Measurements from ENCODE around the gene SPEN.
"Not testable (repeated sequence)": the region's sequence is repeated elsewhere in the genome, so short reads cannot be mapped to it uniquely, and the experiment has no call there.

Gene SPEN

GRCh38 chr1:15843826-15844572 is 3.5 kb upstream of the SPEN start:
- H3K79me2 ChIP-seq (ENCODE audit: insufficient read depth, low read length), result peaks cover 50% of the 10 kb centered on the region
- H3K9ac ChIP-seq (ENCODE audit: low read depth, low read length, poor library complexity, severe bottlenecking), result peak overlapping the region; percentile 37
- H2AFZ ChIP-seq (ENCODE audit: low read length), result no peak overlapping the region

GRCh38 chr1:15846056-15846455 is 1.5 kb upstream of the SPEN start:
- H3F3A ChIP-seq (ENCODE audit: low read depth); H3K36me3 ChIP-seq (ENCODE audit: insufficient read depth, low read length); H3K27me3 ChIP-seq (ENCODE audit: insufficient read depth, low read length, poor library complexity, severe bottlenecking); H2AFZ ChIP-seq (ENCODE audit: low read length); H3K9me2 ChIP-seq (replicated peaks; ENCODE audit: low read depth, low read length); H3K9me3 ChIP-seq (ENCODE audit: insufficient read depth, low read depth, low read length): not testable (repeated sequence)
- Histone ChIP-seq H4K20me1 (ENCODE audit: insufficient read depth, low read length, poor library complexity, severe bottlenecking) (peaks cover 15% of the 10 kb centered on the region), H3K79me2 (ENCODE audit: insufficient read depth, low read length) (peaks cover 70% of the 10 kb centered on the region), H3K9ac (ENCODE audit: low read depth, low read length, poor library complexity, severe bottlenecking) (peak overlapping the region; percentile 84), H3K4me2 (ENCODE audit: low read depth, low read length, poor library complexity, severe bottlenecking) (peak overlapping the region; percentile 59), H3K4me1 (ENCODE audit: insufficient read depth, low read length, poor library complexity, severe bottlenecking) (peaks cover 39% of the 10 kb centered on the region), H3K4me3 (ENCODE audit: low read length, poor library complexity, severe bottlenecking) (peak overlapping the region; percentile 93)

More at GRCh38 chr1:15843826-15844572, 3.5 kb upstream of the SPEN start:
- peak overlapping the region; percentile 59 for H3K4me2 ChIP-seq (ENCODE audit: low read depth, low read length, poor library complexity, severe bottlenecking)
- no peaks in the 10 kb centered on the region for H3K27me3 ChIP-seq (ENCODE audit: insufficient read depth, low read length, poor library complexity, severe bottlenecking)
- H4K20me1 ChIP-seq (ENCODE audit: insufficient read depth, low read length, poor library complexity, severe bottlenecking), result peaks cover 6% of the 10 kb centered on the region
- no peak for TF ChIP-seq EZH2phosphoT487 (IDR thresholded peaks at IDR 0.05; ENCODE audit: borderline replicate concordance)
- no peak for TF ChIP-seq CTCF (conservative IDR thresholded peaks at IDR 0.05; ENCODE audit: low read length)
- no peaks in the 10 kb centered on the region for H3K36me3 ChIP-seq (ENCODE audit: insufficient read depth, low read length)
- no peaks in the 10 kb centered on the region for H3K9me3 ChIP-seq (ENCODE audit: insufficient read depth, low read depth, low read length)
- peaks cover 28% of the 10 kb centered on the region for H3K4me1 ChIP-seq (ENCODE audit: insufficient read depth, low read length, poor library complexity, severe bottlenecking)
- peak overlapping the region; percentile 93 for H3K4me3 ChIP-seq (ENCODE audit: low read length, poor library complexity, severe bottlenecking)
- H3F3A ChIP-seq (ENCODE audit: low read depth), result peaks cover 8% of the 10 kb centered on the region; the same call in 1 of the 2 replicates
- H3K9me2 ChIP-seq (replicated peaks; ENCODE audit: low read depth, low read length), result no peaks in the 10 kb centered on the region

GRCh38 chr1:15847893-15848142 is 311 bp downstream of the SPEN start:
- no peak overlapping the region; the same call in 1 of the 2 replicates for H2AFZ ChIP-seq (ENCODE audit: low read length)
- no peaks in the 10 kb centered on the region for H3K36me3 ChIP-seq (ENCODE audit: insufficient read depth, low read length)
- peaks cover 32% of the 10 kb centered on the region for H4K20me1 ChIP-seq (ENCODE audit: insufficient read depth, low read length, poor library complexity, severe bottlenecking)
- H3K9ac ChIP-seq (ENCODE audit: low read depth, low read length, poor library complexity, severe bottlenecking), result peak overlapping the region; percentile 97
- H3K4me1 ChIP-seq (ENCODE audit: insufficient read depth, low read length, poor library complexity, severe bottlenecking), result peaks cover 51% of the 10 kb centered on the region
- no peaks in the 10 kb centered on the region for H3K9me2 ChIP-seq (replicated peaks; ENCODE audit: low read depth, low read length)
- peaks cover 88% of the 10 kb centered on the region for H3K79me2 ChIP-seq (ENCODE audit: insufficient read depth, low read length)
- TF ChIP-seq EZH2phosphoT487 (IDR thresholded peaks at IDR 0.05; ENCODE audit: borderline replicate concordance) (no peak), CTCF (conservative IDR thresholded peaks at IDR 0.05; ENCODE audit: low read length) (no peak)
- H3K4me3 ChIP-seq (ENCODE audit: low read length, poor library complexity, severe bottlenecking), result peak overlapping the region; percentile 93
- H3F3A ChIP-seq (ENCODE audit: low read depth), result peaks cover 8% of the 10 kb centered on the region; the same call in 1 of the 2 replicates
- H3K27me3 ChIP-seq (ENCODE audit: insufficient read depth, low read length, poor library complexity, severe bottlenecking), result no peaks in the 10 kb centered on the region
- H3K9me3 ChIP-seq (ENCODE audit: insufficient read depth, low read depth, low read length), result no peaks in the 10 kb centered on the region
- peak overlapping the region; percentile 97 for H3K4me2 ChIP-seq (ENCODE audit: low read depth, low read length, poor library complexity, severe bottlenecking)
